Gastroesophageal sphincter (tissue), 3 donors: ENCODE results near the gene COG3.

ENCODE experiments used
- CTCF ChIP-seq, 4 experiments: fragments of 200-600 bp in 2 of 4; fragments of 450-650 bp in 2 of 4; sonication (generic) in 1 of 4; IDR thresholded peaks; one replicate each; pipeline ENCODE4 v1.5.1; 2017 to 2019; ENCODE audit warnings: antibody characterized with exemption in 4 of 4, mild to moderate bottlenecking in 2 of 4, moderate library complexity in 2 of 4
- EP300 ChIP-seq: sonication (generic); formaldehyde crosslinking; IDR thresholded peaks from one replicate; pipeline ENCODE4 v1.6.1; 2017; ENCODE audit warnings: antibody characterized with exemption, mild to moderate bottlenecking
- POLR2A ChIP-seq, 2 donors: fragments of 450-650 bp; IDR thresholded peaks; one replicate each; pipeline ENCODE4 v1.6.1; 2017; ENCODE audit warnings: antibody characterized with exemption in 2 of 2, mild to moderate bottlenecking in 2 of 2, moderate library complexity in 1 of 2
- POLR2AphosphoS5 ChIP-seq: sonication (generic); formaldehyde crosslinking; IDR thresholded peaks from one replicate; pipeline ENCODE4 v1.6.1; 2017; ENCODE audit warnings: antibody characterized with exemption

- TF ChIP-seq CTCF (IDR thresholded peaks at IDR 0.05), result no peak
- TF ChIP-seq POLR2AphosphoS5, result no peak
- no peak for TF ChIP-seq POLR2A (IDR thresholded peaks at IDR 0.05)
- TF ChIP-seq EP300, result no peak
Measured at GRCh38 chr13:45540864-45541263, 76.1 kb downstream of the COG3 start.
